Lower leg skin (tissue), 3 donors: ENCODE results near the gene SHOX.

ENCODE experiments used
- CTCF ChIP-seq, 3 donors: fragments of 450-650 bp; IDR thresholded peaks; one replicate each; pipeline ENCODE4 v1.5.1; 2016; ENCODE audit warnings: antibody characterized with exemption in 3 of 3, mild to moderate bottlenecking in 3 of 3, moderate library complexity in 2 of 3
- POLR2A ChIP-seq, 2 donors: fragments of 450-650 bp; IDR thresholded peaks; one replicate each; pipeline ENCODE4 v1.6.1; 2016 to 2017; ENCODE audit warnings: antibody characterized with exemption in 2 of 2, mild to moderate bottlenecking in 1 of 2, moderate library complexity in 1 of 2

GRCh38 chrX:627510-627981 lies 3.0 kb upstream of the SHOX start:
- TF ChIP-seq POLR2A (IDR thresholded peaks at IDR 0.05) (no peak), CTCF (IDR thresholded peaks at IDR 0.05) (no peak)
